Skeletal muscle tissue (tissue), 4 donors: ENCODE data around the gene SLC5A10. TPM values are rescaled to one million over a fixed set of nuclear protein-coding genes. Genes with fewer than 3 reads are reported as not detected.

ENCODE experiments used
- H3K27ac ChIP-seq: one replicate; pipeline ENCODE4 v1.7.0; 2013; ENCODE audit warnings: mild to moderate bottlenecking, low read depth, low read length, inconsistent platforms
- H3K27me3 ChIP-seq, 3 donors: one replicate each; pipeline ENCODE4 v1.7.0; 2013; ENCODE audit warnings: low read length in 3 of 3; ENCODE audit not compliant: control insufficient read depth in 3 of 3, insufficient read depth in 3 of 3
- H3K36me3 ChIP-seq, 3 donors: one replicate each; pipeline ENCODE4 v1.7.0; 2013; ENCODE audit warnings: low read length in 3 of 3; ENCODE audit not compliant: control insufficient read depth in 3 of 3, insufficient read depth in 3 of 3
- H3K4me1 ChIP-seq, 3 donors: one replicate each; pipeline ENCODE4 v1.7.0; 2013; ENCODE audit warnings: low read length in 3 of 3, mild to moderate bottlenecking in 3 of 3; ENCODE audit not compliant: control insufficient read depth in 3 of 3, insufficient read depth in 3 of 3
- H3K4me3 ChIP-seq, 3 donors: one replicate each; pipeline ENCODE4 v1.7.0; 2013; ENCODE audit warnings: low read length in 3 of 3
- H3K9ac ChIP-seq, 3 donors: one replicate each; pipeline ENCODE4 v1.7.0; 2013; ENCODE audit warnings: low read length in 3 of 3, mild to moderate bottlenecking in 3 of 3, moderate library complexity in 2 of 3, low read depth in 1 of 3
- H3K9me3 ChIP-seq, 3 donors: one replicate each; pipeline ENCODE4 v1.7.0; 2013; ENCODE audit warnings: low read length in 3 of 3; ENCODE audit not compliant: control insufficient read depth in 3 of 3
- total RNA-seq: library from RNA; depleted of rRNA; stranded (reverse); fragments of >200 nt; gene quantifications from one replicate; pipeline ENCODE4 v1.2.3, GENCODE V29; 2014
- donor health status: Osteomylitis.

The SLC5A10 gene
- total RNA-seq, 1 donor from 2014 or later, result not detected

- H3K9ac ChIP-seq, result no peak overlapping the region
- H3K9me3 ChIP-seq, result no peaks in the 10 kb centered on the region
- no peak overlapping the region for H3K4me3 ChIP-seq
- H3K27me3 ChIP-seq, result peaks cover 12 to 23% (median 17%) of the 10 kb centered on the region in 3 donors
- no peaks in the 10 kb centered on the region for H3K4me1 ChIP-seq
- no peak overlapping the region for H3K27ac ChIP-seq
- H3K36me3 ChIP-seq, result no peaks in the 10 kb centered on the region
Observed at GRCh38 chr17:18944646-18945045, 7.3 kb upstream of the SLC5A10 start.

GRCh38 chr17:18946536-18946935 is 5.4 kb upstream of the SLC5A10 start:
- no peaks in the 10 kb centered on the region for H3K9me3 ChIP-seq
- H3K27ac ChIP-seq, result no peak overlapping the region

GRCh38 chr17:18947866-18948265 is 4.1 kb upstream of the SLC5A10 start:
- Histone ChIP-seq H3K36me3 (no peaks in the 10 kb centered on the region), H3K27me3 (peaks cover 27 to 33% (median 32%) of the 10 kb centered on the region in 3 donors), H3K4me3 (no peak overlapping the region), H3K9ac (no peak overlapping the region), H3K4me1 (peaks cover 0 to 3% (median 0%) of the 10 kb centered on the region in 3 donors), H3K27ac (no peak overlapping the region), H3K9me3 (no peaks in the 10 kb centered on the region)

More at GRCh38 chr17:18946536-18946935, 5.4 kb upstream of the SLC5A10 start:
- Histone ChIP-seq H3K27me3 (peaks cover 27 to 32% (median 31%) of the 10 kb centered on the region in 3 donors), H3K9ac (no peak overlapping the region), H3K36me3 (no peaks in the 10 kb centered on the region), H3K4me3 (no peak overlapping the region), H3K4me1 (peaks cover 0 to 3% (median 0%) of the 10 kb centered on the region in 3 donors)

GRCh38 chr17:18948476-18949006 is 3.4 kb upstream of the SLC5A10 start:
- Histone ChIP-seq H3K9ac (no peak overlapping the region), H3K36me3 (no peaks in the 10 kb centered on the region), H3K27ac (no peak overlapping the region), H3K4me1 (peaks cover 0 to 3% (median 0%) of the 10 kb centered on the region in 3 donors), H3K9me3 (no peaks in the 10 kb centered on the region), H3K4me3 (no peak overlapping the region), H3K27me3 (peaks cover 27 to 33% (median 32%) of the 10 kb centered on the region in 3 donors)

GRCh38 chr17:18949566-18949965 is 2.4 kb upstream of the SLC5A10 start:
- H3K9me3 ChIP-seq, result no peaks in the 10 kb centered on the region
- H3K27me3 ChIP-seq, result peaks cover 27 to 33% (median 30%) of the 10 kb centered on the region in 3 donors
- no peaks in the 10 kb centered on the region for H3K36me3 ChIP-seq
- H3K4me3 ChIP-seq, result no peak overlapping the region
- no peak overlapping the region for H3K9ac ChIP-seq
- peaks cover 0 to 3% (median 0%) of the 10 kb centered on the region in 3 donors for H3K4me1 ChIP-seq
- H3K27ac ChIP-seq, result no peak overlapping the region

GRCh38 chr17:18950346-18950745 is 1.6 kb upstream of the SLC5A10 start:
- Histone ChIP-seq H3K27ac (no peak overlapping the region), H3K27me3 (peaks cover 27 to 33% (median 27%) of the 10 kb centered on the region in 3 donors), H3K9me3 (no peaks in the 10 kb centered on the region), H3K4me3 (no peak overlapping the region), H3K36me3 (no peaks in the 10 kb centered on the region), H3K4me1 (peaks cover 0 to 3% (median 0%) of the 10 kb centered on the region in 3 donors), H3K9ac (no peak overlapping the region)

GRCh38 chr17:18950944-18951905 is 740 bp upstream of the SLC5A10 start:
- Histone ChIP-seq H3K9me3 (no peaks in the 10 kb centered on the region), H3K27ac (no peak overlapping the region), H3K4me1 (peaks cover 0 to 3% (median 0%) of the 10 kb centered on the region in 3 donors), H3K4me3 (peak overlapping the region in 1 of 3 donors; percentile 6), H3K9ac (no peak overlapping the region), H3K27me3 (peaks cover 24 to 33% (median 27%) of the 10 kb centered on the region in 3 donors), H3K36me3 (no peaks in the 10 kb centered on the region)

GRCh38 chr17:18953231-18953728 is 1.3 kb downstream of the SLC5A10 start:
- peaks cover 0 to 3% (median 0%) of the 10 kb centered on the region in 3 donors for H3K4me1 ChIP-seq
- H3K27me3 ChIP-seq, result peaks cover 18 to 23% (median 20%) of the 10 kb centered on the region in 3 donors
- H3K36me3 ChIP-seq, result no peaks in the 10 kb centered on the region
- H3K9me3 ChIP-seq, result no peaks in the 10 kb centered on the region
- no peak overlapping the region for H3K9ac ChIP-seq
- H3K4me3 ChIP-seq, result no peak overlapping the region
- H3K27ac ChIP-seq, result no peak overlapping the region

- H3K4me3 ChIP-seq, result no peak overlapping the region
- no peaks in the 10 kb centered on the region for H3K36me3 ChIP-seq
Observed at GRCh38 chr17:18954321-18954720, 2.4 kb downstream of the SLC5A10 start.

More at GRCh38 chr17:18954321-18954720, 2.4 kb downstream of the SLC5A10 start:
- no peak overlapping the region for H3K27ac ChIP-seq
- no peaks in the 10 kb centered on the region for H3K9me3 ChIP-seq
- peaks cover 0 to 3% (median 0%) of the 10 kb centered on the region in 3 donors for H3K4me1 ChIP-seq
- no peak overlapping the region for H3K9ac ChIP-seq
- peaks cover 13 to 19% (median 18%) of the 10 kb centered on the region in 3 donors for H3K27me3 ChIP-seq
